ENCODE measurements around the gene NELL2. TPM values are rescaled to one million over a fixed set of nuclear protein-coding genes. Genes with fewer than 3 reads are reported as not detected.

Gene NELL2
- total RNA-seq, 4 donors from 2014 or later: 0.51 to 4.2 (median 1.8) TPM

- no peak for TF ChIP-seq CTCF (IDR thresholded peaks at IDR 0.05; ENCODE audit: low read depth)
Measured at GRCh38 chr12:44711736-44712135, 164.4 kb downstream of the NELL2 start.

DNA sequence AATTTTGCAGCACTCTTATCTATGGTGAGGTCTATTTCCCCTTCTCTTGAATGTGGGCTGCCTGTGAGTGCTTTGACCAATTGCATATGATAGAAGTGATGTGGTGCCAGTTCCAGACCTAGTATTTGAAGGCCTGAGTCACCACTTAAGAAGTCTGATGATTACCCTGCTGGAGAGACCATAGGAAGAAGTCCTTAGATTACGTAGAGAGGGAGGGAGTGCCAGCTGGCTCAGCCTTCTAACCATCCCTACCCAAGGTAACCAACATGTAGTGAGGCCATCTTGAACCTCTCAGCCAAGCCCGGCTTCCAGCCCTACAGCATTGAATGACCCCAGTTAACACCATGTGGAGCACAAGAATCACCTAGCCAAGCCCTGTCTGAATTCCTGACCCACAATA, 166.9 kb downstream of the NELL2 start:
- TF ChIP-seq CTCF (IDR thresholded peaks at IDR 0.05; ENCODE audit: low read depth): no peak

DNA sequence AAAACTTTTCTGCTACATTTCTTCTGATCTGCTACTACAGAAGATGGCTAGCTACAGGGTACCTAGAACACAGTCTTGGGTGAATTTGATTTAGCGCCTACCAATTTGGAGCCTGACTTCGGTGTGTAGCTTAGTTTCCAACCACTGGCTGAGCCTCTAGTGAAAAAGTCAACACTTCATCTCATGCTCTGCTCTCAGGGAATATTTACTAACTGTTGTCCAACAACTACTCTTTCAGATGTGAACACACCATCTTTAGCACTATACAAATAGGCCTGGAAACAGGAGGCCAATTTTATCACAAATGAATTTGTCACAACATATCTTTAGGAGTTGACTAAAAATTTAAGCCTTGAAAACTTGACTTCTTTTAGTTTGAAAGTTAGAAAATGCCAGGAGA, 167.9 kb downstream of the NELL2 start:
- no peak for TF ChIP-seq CTCF (IDR thresholded peaks at IDR 0.05; ENCODE audit: low read depth)

DNA sequence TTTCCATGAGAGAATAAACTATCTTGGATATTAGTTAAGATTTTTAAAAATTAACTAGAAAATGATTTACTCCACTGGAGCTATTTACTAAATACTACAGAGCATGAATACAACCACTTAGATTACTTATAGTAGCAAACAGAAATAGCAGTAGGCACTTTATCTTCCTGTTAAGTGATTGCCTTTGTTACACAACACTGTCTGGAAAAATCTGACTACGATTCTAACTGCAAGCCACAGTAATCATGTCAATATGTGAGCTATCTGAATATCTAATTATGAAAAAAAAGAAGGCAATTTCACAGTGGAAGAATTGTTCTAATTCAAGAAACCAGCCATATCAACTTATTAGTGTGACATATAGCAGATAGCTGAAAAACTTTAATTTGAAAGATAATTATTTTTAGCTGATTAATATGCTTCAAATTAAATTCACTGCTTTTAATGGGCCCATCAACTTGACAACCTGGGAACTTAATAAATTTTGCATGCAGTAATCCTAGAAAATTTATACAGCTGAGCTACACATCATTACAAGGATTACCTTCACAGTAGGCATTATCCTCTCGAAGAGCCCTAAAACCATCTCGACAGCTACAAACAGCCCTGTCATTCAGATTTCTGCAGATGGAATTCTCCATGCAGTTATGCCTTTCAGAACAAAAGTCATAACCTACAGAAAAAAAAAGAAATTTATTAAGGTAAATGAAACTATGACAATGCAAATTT, 172.8 kb downstream of the NELL2 start:
- TF ChIP-seq CTCF (IDR thresholded peaks at IDR 0.05; ENCODE audit: low read depth): no peak

DNA sequence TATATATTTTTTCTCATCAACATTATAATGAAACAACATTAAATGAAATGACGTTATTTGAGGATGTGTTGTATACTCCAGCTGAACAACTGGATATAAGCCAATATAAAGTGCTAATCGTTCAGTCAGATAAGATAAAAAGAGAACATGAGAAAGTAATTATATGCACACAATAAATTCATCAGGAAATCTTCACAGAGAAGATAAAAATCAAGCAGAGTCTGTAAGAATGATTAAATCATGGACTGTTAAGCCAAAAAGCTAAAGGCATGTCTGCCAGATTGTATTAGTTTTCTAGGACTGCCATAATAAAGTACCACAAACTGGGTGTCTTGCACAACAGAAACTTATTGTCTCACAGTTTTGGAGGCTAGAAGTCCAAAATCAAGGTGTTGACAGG, 178.6 kb downstream of the NELL2 start:
- no peak for TF ChIP-seq CTCF (IDR thresholded peaks at IDR 0.05; ENCODE audit: low read depth)

GRCh38 chr12:44696542-44696941, 179.6 kb downstream of the NELL2 start:
- no peak for TF ChIP-seq CTCF (IDR thresholded peaks at IDR 0.05; ENCODE audit: low read depth)

DNA sequence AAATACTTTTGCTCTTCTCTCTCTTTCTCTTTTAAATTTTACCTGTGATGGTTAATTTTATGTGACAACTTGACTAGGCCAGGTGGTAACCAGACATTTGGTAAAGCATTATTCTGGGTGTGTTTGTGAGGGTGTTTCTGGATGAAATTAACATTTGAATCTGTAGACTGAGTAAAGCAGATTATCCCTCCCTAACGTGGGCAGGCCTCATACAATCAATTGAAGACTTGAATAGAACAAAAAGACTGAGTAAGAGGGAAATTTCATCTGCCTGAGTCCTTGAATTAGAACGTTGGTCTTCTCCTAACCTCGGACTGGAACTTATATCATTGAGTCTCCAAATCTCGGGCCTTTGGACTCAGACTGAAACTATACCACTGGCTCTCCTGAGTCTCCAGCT, 182.1 kb downstream of the NELL2 start:
- TF ChIP-seq CTCF (IDR thresholded peaks at IDR 0.05; ENCODE audit: low read depth): no peak
